ENCODE data around the gene ITSN1. TPM values are rescaled to one million over a fixed set of nuclear protein-coding genes. Genes with fewer than 3 reads are reported as not detected.

ITSN1 gene
- polyA plus RNA-seq, 1 donor from 2014 or later, result 35.1 TPM

DNA sequence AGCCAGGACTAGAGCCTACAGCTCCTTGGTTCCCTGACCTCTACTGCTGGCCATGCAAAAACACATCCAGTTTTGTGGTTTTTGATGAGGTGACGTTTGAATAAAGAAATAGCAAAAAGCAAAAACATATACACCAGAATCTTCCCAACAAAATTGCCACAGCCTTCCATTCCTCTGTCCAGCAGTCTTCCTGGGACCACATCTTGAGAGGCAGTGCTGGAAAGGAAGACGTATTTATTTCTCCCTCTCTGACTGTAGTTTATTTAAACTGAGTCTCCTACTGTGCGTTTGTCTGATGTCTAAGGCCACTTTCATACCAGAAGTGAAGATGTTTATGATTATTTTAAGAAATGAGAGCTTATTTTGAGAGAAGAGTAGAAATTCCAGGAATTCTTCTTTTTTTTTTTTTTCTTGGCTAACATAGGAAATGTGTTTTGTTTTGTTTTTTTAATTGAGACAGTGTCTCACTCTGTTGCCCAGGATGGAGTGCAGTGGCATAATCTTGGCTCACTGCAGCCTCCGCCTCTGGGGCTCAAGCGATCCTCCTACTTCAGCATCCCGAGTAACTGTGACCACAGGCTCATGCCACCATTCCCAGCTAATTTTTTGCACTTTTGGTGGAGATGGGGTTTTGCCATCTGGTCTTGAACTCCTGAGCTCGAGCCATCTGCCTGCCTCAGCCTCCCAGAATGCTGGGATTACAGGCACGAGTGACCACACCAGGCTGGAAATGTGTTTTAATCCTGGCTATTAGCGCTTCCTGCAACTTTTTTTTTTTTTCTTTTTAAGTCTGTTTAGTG, 118.5 kb downstream of the ITSN1 start:
- no peak overlapping the region for H2AFZ ChIP-seq (ENCODE audit: low read depth, low read length)
- no peak overlapping the region for H3K4me2 ChIP-seq (ENCODE audit: low read length)
- H3K79me2 ChIP-seq (replicated peaks; ENCODE audit: insufficient read depth, low read length), result no peaks in the 10 kb centered on the region
- H3K36me3 ChIP-seq (ENCODE audit: insufficient read depth, low read length), result no peaks in the 10 kb centered on the region
- H3K27ac ChIP-seq (ENCODE audit: low read length), result no peak overlapping the region
- H4K20me1 ChIP-seq (ENCODE audit: insufficient read depth), result no peaks in the 10 kb centered on the region
- H3F3A ChIP-seq (ENCODE audit: insufficient read depth, low read length, poor library complexity, severe bottlenecking), result no peaks in the 10 kb centered on the region
- H3K9me2 ChIP-seq (ENCODE audit: insufficient read depth, low read length), result no peaks in the 10 kb centered on the region
- no peaks in the 10 kb centered on the region for H3K9me3 ChIP-seq (ENCODE audit: low read length)
- TF ChIP-seq EP300 (conservative IDR thresholded peaks at IDR 0.05; ENCODE audit: poor library complexity, severe bottlenecking) (no peak), REST (IDR thresholded peaks at IDR 0.05; ENCODE audit: borderline replicate concordance) (no peak), TAF1 (IDR thresholded peaks at IDR 0.05; ENCODE audit: low read depth) (no peak), RAD21 (conservative IDR thresholded peaks at IDR 0.05) (no peak), MXI1 (conservative IDR thresholded peaks at IDR 0.05; ENCODE audit: poor library complexity, severe bottlenecking) (no peak), EZH2 (IDR thresholded peaks at IDR 0.05; ENCODE audit: borderline replicate concordance, insufficient read depth, low read length, poor library complexity, severe bottlenecking) (no peak), POLR2AphosphoS5 (IDR thresholded peaks at IDR 0.05) (no peak), SMC3 (conservative IDR thresholded peaks at IDR 0.05; ENCODE audit: poor library complexity) (no peak)
- TF ChIP-seq, protein P1, sequence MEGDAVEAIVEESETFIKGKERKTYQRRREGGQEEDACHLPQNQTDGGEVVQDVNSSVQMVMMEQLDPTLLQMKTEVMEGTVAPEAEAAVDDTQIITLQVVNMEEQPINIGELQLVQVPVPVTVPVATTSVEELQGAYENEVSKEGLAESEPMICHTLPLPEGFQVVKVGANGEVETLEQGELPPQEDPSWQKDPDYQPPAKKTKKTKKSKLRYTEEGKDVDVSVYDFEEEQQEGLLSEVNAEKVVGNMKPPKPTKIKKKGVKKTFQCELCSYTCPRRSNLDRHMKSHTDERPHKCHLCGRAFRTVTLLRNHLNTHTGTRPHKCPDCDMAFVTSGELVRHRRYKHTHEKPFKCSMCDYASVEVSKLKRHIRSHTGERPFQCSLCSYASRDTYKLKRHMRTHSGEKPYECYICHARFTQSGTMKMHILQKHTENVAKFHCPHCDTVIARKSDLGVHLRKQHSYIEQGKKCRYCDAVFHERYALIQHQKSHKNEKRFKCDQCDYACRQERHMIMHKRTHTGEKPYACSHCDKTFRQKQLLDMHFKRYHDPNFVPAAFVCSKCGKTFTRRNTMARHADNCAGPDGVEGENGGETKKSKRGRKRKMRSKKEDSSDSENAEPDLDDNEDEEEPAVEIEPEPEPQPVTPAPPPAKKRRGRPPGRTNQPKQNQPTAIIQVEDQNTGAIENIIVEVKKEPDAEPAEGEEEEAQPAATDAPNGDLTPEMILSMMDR (IDR thresholded peaks at IDR 0.05; ENCODE audit: poor library complexity, severe bottlenecking), result no peak
- H3K4me3 ChIP-seq (ENCODE audit: low read length), result no peak overlapping the region
- H3K9ac ChIP-seq (ENCODE audit: low read length), result no peak overlapping the region
- no peaks in the 10 kb centered on the region for H3K27me3 ChIP-seq (ENCODE audit: insufficient read depth, low read depth, low read length)

- TF ChIP-seq, protein P1 (IDR thresholded peaks at IDR 0.05; ENCODE audit: poor library complexity, severe bottlenecking), result no peak
- TF ChIP-seq TAF1 (IDR thresholded peaks at IDR 0.05; ENCODE audit: low read depth) (no peak), EP300 (conservative IDR thresholded peaks at IDR 0.05; ENCODE audit: poor library complexity, severe bottlenecking) (no peak), SMC3 (conservative IDR thresholded peaks at IDR 0.05; ENCODE audit: poor library complexity) (no peak), POLR2AphosphoS5 (IDR thresholded peaks at IDR 0.05) (no peak), MXI1 (conservative IDR thresholded peaks at IDR 0.05; ENCODE audit: poor library complexity, severe bottlenecking) (no peak), RAD21 (conservative IDR thresholded peaks at IDR 0.05) (no peak), EZH2 (IDR thresholded peaks at IDR 0.05; ENCODE audit: borderline replicate concordance, insufficient read depth, low read length, poor library complexity, severe bottlenecking) (no peak), REST (IDR thresholded peaks at IDR 0.05; ENCODE audit: borderline replicate concordance) (no peak)
- H3K9ac ChIP-seq (ENCODE audit: low read length), result no peak overlapping the region
- H3K27ac ChIP-seq (ENCODE audit: low read length), result no peak overlapping the region
- H2AFZ ChIP-seq (ENCODE audit: low read depth, low read length), result no peak overlapping the region
- no peaks in the 10 kb centered on the region for H3K79me2 ChIP-seq (replicated peaks; ENCODE audit: insufficient read depth, low read length)
- no peaks in the 10 kb centered on the region for H3K9me3 ChIP-seq (ENCODE audit: low read length)
- H3K4me3 ChIP-seq (ENCODE audit: low read length), result no peak overlapping the region
- H3K9me2 ChIP-seq (ENCODE audit: insufficient read depth, low read length), result no peaks in the 10 kb centered on the region
- no peak overlapping the region for H3K4me2 ChIP-seq (ENCODE audit: low read length)
- no peaks in the 10 kb centered on the region for H4K20me1 ChIP-seq (ENCODE audit: insufficient read depth)
- H3K36me3 ChIP-seq (ENCODE audit: insufficient read depth, low read length), result no peaks in the 10 kb centered on the region
- no peaks in the 10 kb centered on the region for H3K27me3 ChIP-seq (ENCODE audit: insufficient read depth, low read depth, low read length)
- no peaks in the 10 kb centered on the region for H3F3A ChIP-seq (ENCODE audit: insufficient read depth, low read length, poor library complexity, severe bottlenecking)
Observed at GRCh38 chr21:33761441-33762036, 119.2 kb downstream of the ITSN1 start.
